Measurements from ENCODE around the gene FOXE3. TPM values are rescaled to one million over a fixed set of nuclear protein-coding genes. Genes with fewer than 3 reads are reported as not detected.

FOXE3 gene
- total and polyA plus RNA-seq, 8 donors = not detected

DNA sequence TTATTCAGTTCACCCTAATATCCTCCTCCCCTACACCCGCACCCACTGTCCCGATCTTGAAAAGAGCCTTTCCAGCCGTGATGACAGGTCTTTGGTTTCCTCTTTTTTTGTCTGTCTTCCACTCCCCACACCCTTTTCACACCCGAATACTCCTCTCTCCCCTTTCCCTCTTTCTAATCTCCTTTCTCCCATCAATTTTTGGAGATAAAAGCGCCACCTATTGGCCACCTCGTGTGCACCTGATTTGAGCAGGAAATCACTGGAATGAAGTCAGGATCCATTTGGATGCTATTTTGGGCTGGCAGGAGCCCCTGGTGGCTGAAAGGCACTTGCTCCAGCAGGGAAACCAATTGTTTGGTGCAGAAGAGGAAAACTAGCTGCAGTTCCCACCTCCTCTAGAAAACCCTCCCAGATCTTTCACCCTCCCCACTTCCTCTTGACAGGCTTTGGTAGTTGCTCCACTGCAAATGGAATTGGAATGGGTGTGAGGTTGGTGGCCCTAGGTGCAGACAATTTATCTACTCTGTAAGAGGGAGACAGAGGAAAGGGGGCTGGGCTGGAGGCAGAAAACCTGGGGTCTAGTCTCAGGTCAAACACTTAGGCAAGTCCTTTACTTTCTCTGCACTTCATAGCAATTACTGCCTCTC, 8.4 kb downstream of the FOXE3 start:
- Histone ChIP-seq H3K27ac (no peak overlapping the region), H3K4me1 (no peaks in the 10 kb centered on the region), H3K27me3 (peaks cover 0 to 50% of the 10 kb centered on the region in 2 donors), H3K36me3 (no peaks in the 10 kb centered on the region), H3K9me3 (no peaks in the 10 kb centered on the region), H3K4me3 (no peak overlapping the region)
- peak; percentile 54 for ATAC-seq
- TF ChIP-seq, protein P1, sequence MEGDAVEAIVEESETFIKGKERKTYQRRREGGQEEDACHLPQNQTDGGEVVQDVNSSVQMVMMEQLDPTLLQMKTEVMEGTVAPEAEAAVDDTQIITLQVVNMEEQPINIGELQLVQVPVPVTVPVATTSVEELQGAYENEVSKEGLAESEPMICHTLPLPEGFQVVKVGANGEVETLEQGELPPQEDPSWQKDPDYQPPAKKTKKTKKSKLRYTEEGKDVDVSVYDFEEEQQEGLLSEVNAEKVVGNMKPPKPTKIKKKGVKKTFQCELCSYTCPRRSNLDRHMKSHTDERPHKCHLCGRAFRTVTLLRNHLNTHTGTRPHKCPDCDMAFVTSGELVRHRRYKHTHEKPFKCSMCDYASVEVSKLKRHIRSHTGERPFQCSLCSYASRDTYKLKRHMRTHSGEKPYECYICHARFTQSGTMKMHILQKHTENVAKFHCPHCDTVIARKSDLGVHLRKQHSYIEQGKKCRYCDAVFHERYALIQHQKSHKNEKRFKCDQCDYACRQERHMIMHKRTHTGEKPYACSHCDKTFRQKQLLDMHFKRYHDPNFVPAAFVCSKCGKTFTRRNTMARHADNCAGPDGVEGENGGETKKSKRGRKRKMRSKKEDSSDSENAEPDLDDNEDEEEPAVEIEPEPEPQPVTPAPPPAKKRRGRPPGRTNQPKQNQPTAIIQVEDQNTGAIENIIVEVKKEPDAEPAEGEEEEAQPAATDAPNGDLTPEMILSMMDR (IDR thresholded peaks at IDR 0.05) = peak; percentile 60 to 61
- intact Hi-C loops (cut with DNase I) = no loop called here
- DNase-seq = no peak

DNA sequence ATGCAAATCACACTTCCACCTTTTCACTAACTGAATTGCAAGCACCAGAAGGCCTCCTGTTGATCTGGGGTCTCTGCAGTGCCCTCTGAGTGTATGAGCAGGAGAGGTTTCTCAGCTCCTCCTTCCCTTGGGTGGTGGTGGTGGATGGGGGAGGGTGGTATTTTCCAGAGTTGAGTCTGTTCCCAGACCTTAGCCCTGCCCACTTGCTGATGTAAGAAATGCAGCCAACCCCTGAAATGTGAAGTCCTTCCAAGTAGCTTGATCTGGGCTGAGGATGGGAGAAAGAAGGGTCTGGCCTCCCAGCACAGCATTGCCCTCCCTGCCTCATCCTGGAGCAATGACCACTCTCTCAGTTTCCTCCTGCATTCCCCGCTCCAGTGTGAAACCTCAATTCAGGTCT, 15.4 kb downstream of the FOXE3 start:
- no peak for ATAC-seq
- peaks cover 18 to 75% of the 10 kb centered on the region in 2 donors for H3K27me3 ChIP-seq
- no peaks in the 10 kb centered on the region for H3K9me3 ChIP-seq
- no peak overlapping the region for H3K4me3 ChIP-seq
- peaks cover 17 to 41% of the 10 kb centered on the region in 2 donors for H3K4me1 ChIP-seq
- DNase-seq = no peak
- H3K27ac ChIP-seq = no peak overlapping the region
- intact Hi-C loops (cut with DNase I) = loop anchor here in 1 of 2 donors (10.0 kb wide), 1 partner anchor 247 kb away; no protein-coding TSS in a partner anchor
- no peaks in the 10 kb centered on the region for H3K36me3 ChIP-seq
- TF ChIP-seq, protein P1 (IDR thresholded peaks at IDR 0.05) = no peak

DNA sequence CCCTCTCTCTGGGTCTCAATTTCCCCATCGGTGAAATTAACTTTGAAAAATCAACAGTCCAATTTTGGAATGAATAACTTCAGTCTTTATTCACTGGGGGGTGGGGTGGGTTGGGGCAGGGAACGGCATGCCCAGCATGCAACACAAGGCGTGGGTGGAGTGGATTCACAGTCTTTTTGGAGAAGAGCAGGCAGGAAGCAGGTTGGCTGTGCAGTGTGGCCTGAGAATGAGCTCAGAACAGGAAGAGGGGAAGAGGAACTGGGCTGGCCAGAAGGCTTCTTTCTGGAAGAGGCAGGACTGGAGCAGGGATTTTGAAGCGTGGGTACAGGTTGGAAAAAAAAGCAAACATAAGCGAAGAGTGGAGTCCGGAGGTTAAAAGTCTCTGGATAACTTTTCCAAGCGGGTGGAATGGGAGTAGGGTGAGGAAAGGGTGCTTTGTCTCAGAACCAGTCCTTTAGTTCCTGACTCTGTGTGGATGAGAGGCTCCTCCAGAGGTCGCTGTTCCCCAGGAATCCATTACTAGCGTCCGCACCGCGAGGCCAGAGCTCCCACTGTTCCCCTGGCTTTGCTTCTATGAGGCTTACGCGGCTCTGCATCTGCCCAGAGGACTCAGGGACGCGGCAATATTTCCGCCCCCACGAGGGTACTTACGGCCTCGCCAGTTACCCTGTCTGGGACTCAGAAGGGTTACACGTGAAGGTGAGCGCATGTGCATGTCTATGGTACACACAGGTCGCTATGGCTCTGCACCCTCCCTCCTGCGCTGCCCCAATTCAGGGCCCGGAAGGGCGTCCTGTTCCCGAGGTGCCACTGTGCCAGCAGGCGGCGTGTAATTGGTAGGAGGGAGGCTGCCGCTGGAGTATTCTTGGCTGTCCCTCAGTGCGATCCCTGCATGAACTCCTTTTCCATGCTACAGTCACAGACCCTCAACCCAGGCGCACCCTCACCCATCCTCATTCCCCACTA, 16.3 kb downstream of the FOXE3 start:
- Histone ChIP-seq H3K9me3 (no peaks in the 10 kb centered on the region), H3K36me3 (no peaks in the 10 kb centered on the region), H3K4me1 (peaks cover 17 to 49% of the 10 kb centered on the region in 2 donors), H3K4me3 (no peak overlapping the region), H3K27ac (no peak overlapping the region), H3K27me3 (peaks cover 18 to 83% of the 10 kb centered on the region in 2 donors)
- TF ChIP-seq, protein P1 (IDR thresholded peaks at IDR 0.05) = peak; percentile 63 to 66
- DNase-seq (peak; percentile 69 to 89 (median 77)), ATAC-seq (peak; percentile 75)
- intact Hi-C loops (cut with DNase I) = loop anchor here in 1 of 2 donors (10.0 kb wide), 1 partner anchor 248 kb away; no protein-coding TSS in a partner anchor

DNA sequence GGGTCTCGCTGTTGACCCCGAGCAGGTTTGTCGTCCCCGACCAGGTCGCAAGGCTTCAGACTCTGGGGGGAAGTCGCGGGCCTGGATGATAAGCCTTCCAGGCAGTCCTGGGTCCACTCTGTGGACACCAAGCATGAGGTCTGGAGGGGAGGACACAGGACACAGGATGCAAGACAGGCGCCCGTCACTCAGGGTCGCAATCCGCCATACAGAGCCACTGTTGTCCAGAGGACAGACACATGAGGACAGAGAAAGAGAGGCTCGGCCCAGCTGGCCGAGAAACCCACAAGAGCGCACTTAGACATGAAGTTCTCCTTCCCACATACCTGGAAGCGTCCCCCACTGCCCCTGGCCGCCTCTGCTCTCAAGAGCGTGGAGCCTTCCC, 16.9 kb downstream of the FOXE3 start:
- ATAC-seq (no peak), DNase-seq (no peak)
- Histone ChIP-seq H3K27me3 (peaks cover 18 to 90% of the 10 kb centered on the region in 2 donors), H3K9me3 (no peaks in the 10 kb centered on the region), H3K4me1 (peaks cover 17 to 49% of the 10 kb centered on the region in 2 donors), H3K27ac (no peak overlapping the region), H3K4me3 (no peak overlapping the region), H3K36me3 (no peaks in the 10 kb centered on the region)
- intact Hi-C loops (cut with DNase I) = loop anchor here in 1 of 2 donors (10.0 kb wide), 1 partner anchor 248 kb away; no protein-coding TSS in a partner anchor
- TF ChIP-seq, protein P1 (IDR thresholded peaks at IDR 0.05) = no peak
